HTR-8/SVneo (cell line): ENCODE measurements around the gene ZDHHC5.
"Not testable (repeated sequence)": the region's sequence is repeated elsewhere in the genome, so short reads cannot be mapped to it uniquely, and the experiment has no call there.

Experiments
- DNase-seq: peaks from one replicate; pipeline ENCODE4 v3.0.0; 2011; ENCODE audit warnings: low spot score, mixed read lengths; ENCODE audit not compliant: insufficient read length
- FAIRE-seq: peaks from 2 replicates; lab custom pipeline; 2011; peaks lifted over from hg19 to GRCh38; lab: Jason Lieb, UNC

Gene ZDHHC5

DNA sequence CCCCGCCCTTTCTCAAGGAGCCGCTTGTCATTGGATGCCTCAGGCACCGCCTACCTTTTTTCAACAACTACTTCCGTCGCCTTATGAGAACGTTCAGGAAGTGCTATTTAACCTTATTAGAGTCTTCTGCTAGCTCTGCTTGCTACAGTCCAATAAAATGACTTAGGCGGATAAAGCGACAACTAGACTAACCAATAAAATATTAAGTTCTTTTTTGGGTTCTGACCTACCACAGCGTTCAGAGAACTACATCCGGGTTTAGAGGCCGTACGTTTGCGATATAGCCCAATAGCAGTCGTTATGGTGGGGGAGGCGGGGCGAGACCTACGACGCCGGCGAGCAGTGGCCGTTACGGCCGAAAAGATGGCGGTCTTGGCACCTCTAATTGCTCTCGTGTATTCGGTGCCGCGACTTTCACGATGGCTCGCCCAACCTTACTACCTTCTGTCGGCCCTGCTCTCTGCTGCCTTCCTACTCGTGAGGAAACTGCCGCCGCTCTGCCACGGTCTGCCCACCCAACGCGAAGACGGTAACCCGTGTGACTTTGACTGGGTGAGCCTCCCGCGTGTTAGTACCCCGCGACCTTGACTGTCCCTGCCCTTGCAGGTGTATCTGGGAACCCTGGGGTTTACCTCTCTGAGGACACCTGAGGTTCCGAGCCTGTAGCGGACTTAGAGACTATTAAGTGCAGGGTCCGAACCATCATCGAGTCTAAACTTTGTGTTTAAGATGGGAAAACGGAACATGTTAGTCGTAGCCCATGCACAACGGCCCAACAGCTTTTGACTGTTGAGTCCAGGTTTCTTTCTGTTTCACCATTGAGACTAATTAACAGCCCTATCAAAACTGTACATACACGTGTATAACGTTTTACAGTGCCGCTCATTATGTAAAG lies 44.6 kb downstream of the ZDHHC5 start, which contains the start of gene TMX2:
Gene TMX2 (plus strand): TSS at position 338 of the 895 bp plus-strand sequence. CDS start 26 bp downstream, at position 364.
- peak; percentile 96 for DNase-seq
- FAIRE-seq: peak; percentile 95

DNA sequence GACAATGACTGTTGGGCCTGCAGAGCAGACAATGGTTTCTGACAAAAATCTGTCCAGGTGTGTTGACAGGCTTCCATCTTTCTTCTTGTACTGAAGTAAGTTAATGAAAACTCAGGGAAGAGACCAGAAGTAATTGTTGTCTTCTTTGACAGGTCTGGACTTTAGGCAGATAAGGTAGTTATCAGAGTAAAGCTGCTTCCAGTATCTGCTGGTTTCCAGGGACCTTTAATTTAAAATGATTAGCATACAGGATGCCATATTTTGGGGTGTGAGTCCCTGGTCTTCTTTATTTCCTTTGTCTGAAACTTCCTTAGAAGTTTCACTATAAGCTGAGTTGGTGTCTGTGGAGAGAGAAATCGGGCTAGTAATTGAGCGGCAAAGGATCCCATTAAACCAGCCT lies 45.9 kb downstream of the ZDHHC5 start:
- DNase-seq (no peak), FAIRE-seq (no peak)

DNA sequence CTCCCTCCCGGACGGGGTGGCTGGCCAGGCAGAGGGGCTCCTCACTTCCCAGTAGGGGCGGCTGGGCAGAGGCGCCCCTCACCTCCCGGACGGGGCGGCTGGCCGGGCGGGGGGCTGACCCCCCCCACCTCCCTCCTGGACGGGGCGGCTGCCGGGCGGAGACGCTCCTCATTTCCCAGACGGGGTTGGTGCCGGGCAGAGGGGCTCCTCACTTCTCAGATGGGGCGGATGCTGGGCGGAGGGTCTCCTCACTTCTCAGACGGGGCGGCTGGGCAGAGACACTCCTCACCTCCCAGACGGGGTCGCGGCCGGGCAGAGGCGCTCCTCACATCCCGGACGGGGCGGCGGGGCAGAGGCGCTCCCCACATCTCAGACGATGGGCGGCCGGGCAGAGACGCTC lies 48.8 kb downstream of the ZDHHC5 start:
- DNase-seq, FAIRE-seq: not testable (repeated sequence)

DNA sequence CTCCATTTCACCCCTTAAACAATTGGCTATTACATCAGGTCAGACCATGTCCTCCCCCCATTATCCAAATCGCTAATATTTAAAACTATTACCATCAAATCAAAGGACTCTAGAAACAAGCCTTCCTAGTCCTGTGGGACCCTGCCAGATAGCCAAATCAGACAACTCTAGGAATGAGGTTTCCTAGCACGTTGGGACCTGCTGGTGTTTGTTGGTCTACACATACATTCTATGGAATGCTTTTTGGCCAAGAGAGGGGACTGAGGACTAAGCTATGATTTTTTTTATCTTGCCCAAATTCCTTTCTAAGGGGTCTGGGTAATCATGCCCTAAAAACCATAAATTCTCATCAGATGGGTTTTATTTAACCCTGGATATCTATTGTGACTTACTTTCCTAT lies 59.3 kb downstream of the ZDHHC5 start:
- no peak for FAIRE-seq

DNA sequence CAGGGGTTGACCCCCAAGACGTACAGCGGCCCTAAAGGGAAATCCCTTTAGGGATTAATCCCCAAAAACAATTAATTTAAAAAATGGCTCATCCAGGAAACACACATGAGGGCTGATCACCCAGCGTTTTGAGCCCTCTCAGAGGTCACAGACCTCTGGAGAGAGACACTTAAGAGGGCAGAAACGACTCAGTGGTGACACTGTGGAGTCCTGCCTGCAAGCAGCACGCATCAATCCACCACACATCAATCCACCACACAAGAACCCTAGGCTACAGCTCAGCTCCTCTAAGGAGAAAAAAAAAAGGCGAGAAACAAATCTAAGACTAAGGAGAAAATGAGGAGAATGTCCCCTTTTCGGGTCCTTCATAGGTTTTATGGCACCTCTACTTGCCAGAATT lies 60.9 kb downstream of the ZDHHC5 start:
- DNase-seq (no peak), FAIRE-seq (no peak)

More for the DNA sequence above, 59.3 kb downstream of the ZDHHC5 start:
- no peak for DNase-seq

DNA sequence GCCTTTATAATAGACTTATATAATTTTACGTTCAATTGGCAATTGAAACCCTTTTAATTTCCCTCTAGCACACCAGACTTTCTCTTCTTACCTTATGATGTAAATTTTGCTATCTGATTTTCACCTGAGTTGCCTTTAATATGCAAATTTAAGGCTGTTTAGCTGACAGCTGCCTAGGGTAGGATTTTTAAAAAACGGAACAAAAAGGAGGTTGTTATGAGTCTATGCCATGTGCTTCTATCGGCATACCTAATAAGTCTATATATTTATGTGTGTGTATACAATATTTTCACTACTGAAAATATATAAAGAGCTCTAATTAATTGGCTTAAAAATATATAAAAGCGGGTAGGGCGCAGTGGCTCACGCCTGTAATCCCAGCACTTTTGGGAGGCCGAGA lies 61.6 kb downstream of the ZDHHC5 start:
- DNase-seq (no peak), FAIRE-seq (no peak)

DNA sequence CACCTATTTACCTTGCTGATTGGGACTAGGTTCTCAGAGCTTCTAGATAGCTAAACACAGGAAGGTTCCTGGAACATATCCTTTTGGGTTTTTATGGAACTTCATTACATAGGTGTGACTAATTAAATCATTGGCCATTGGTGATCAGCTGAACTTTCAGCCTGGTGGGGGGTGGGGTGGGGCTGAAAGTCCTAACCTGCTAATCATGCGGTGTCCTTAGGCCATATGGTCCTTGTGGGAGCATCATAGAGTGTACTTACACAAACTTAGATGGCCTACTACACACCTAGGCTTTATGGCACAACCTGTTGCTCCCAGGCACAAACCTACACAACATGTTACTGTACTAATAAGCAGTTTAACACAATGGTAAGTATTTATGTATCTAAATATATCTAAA lies 64.7 kb downstream of the ZDHHC5 start:
- no peak for DNase-seq
- FAIRE-seq: no peak

DNA sequence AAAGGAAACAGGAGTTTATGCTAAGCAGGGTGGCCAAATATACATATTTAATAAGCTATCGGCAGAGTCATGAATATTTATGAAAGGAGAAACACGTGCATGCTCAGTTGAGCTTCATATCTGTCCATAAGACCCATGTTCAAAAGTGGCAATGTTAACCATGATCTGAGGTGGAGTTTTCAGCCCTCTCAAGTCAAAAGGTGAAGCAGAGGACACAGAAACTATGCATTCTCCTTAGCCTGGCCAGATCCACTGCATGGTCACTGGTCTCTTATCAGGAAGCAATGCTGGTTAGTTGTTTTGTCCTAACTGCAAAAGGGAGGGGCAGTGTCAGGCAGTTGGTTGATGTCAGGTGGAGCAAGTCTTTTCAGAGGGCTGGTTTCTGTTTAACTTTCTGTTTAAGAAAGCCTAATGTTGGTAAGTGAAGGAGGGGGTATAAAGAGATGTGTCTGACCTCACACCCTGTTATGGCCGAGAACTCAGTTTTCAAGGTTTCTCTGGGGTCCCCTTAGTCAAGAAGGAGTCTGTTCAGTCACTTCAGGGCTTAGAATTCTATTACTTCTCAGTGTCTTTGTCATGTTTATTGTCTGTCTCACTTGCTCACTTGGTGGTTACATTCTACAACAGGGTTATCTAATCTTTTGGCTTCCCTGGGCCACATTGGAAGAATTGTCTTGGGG lies 67.8 kb downstream of the ZDHHC5 start:
- DNase-seq (no peak), FAIRE-seq (no peak)

DNA sequence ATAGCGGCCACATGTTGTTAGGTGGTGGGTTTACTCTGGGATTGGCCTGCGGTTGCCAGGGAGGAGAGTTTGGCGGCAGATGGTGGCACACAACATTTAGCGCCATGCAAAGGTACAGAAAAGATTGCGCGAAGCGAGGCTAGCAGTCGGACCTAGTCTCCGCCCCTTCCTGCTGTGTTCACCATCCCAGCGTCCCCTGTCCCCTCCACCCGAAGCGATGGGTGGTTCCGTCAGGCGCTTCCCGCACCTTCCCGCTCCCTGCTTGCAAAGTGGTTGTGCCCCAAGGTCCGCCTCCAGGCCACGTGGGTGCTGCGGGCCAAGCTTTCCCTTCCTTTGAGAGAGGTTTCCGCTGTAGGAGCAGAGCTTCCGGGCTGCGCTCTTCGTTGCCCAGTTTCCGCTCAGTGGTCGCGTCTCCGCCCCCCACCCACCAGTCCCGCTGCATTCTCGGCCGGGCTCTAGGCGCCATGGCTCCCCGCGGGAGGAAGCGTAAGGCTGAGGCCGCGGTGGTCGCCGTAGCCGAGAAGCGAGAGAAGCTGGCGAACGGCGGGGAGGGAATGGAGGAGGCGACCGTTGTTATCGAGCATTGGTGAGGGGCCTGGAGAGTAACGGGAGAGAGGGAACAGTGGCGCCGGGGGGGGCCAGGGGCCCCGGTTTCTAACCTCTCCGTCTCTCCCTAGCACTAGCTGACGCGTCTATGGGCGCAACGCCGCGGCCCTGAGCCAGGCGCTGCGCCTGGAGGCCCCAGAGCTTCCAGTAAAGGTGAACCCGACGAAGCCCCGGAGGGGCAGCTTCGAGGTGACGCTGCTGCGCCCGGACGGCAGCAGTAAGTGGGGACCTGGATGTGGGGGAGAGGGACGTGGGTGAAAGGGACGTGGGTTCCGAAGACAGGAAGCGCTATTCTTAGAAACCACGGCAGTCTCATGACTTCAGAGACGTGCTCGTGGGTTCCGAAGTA lies 73.5 kb downstream of the ZDHHC5 start, which contains the start of gene SELENOH:
Gene SELENOH (plus strand): TSS at position 360 of the 955 bp plus-strand sequence. CDS start 105 bp downstream, at position 465.
- peak; percentile 62 for FAIRE-seq
- DNase-seq: peak; percentile 94

DNA sequence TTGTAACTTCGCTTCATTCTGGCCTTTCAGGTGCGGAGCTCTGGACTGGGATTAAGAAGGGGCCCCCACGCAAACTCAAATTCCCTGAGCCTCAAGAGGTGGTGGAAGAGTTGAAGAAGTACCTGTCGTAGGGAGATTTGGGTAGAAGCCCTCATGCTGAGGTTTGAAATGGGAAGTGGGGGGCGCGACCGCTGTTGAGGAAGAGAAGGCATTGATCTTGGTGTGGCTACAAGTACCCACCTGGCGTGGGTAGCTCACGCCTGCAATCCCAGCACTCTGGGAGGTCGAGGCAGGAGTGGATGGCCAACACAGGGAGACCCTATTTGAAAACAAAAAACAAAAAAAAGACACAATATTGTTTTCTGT lies 74.2 kb downstream of the ZDHHC5 start:
- no peak for DNase-seq
- FAIRE-seq: no peak

DNA sequence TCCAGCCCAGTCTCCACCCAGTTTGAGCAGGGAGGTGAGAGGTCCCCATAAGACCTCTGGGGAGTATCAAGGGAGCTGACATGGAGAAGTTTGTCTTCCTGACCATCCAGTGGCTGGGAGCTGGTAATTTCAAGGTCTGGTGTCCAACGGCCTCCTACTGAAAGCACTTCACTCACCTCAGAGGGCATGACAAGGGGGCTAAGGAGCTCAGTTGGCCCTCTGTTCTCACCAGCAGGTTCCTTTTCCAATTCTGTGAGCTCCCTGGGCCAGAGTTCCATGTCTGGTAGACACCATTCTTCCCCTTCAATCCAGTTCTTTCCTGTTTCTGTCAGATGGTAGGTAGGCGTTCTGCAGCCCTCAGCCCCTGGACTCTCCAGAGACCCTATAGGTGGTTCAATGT lies 76.4 kb downstream of the ZDHHC5 start:
- FAIRE-seq (no peak), DNase-seq (no peak)

DNA sequence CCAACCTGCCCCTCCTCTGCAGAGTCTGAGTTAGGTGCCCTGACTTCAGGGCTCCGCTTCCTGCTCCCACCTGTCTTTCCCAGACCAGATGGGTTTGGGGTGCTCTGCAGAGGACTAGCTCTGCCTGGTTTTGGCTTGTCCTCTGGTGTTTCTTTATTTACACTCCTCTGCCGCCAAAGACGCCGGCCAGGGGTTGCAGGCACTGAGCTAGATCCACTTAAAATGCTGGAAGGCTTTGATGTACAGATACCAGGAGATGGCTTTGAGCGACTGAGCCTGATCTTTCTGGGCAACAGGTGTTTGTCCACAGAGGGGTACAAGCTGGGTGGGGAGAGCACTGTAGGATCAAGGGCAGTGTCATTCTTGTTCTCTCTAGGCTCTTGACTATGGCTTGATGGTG lies 77.3 kb downstream of the ZDHHC5 start:
- DNase-seq (no peak), FAIRE-seq (no peak)

DNA sequence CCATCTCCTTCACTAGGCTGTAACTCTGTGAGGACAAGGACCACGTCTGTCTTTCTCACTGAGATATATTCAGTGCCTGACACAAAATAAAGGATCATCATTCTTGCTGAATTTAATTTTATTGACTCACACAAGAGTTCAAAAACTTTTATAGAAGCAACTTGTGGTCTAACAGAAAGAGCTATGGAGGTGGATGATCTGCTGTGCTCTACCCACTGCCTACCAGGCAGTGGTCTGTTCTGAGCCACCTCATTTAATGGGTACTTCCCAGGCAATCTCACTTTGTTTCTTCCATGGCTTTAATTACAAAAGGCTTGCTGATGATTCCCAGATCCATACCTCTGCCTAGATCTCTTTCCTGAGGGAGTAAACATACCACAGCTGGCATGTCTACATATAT lies 79.0 kb downstream of the ZDHHC5 start:
- no peak for DNase-seq
- FAIRE-seq: no peak
